Activated T-cell treated with anti-CD3 and anti-CD28 coated beads for 1 hour (primary cell): ENCODE data around the gene CCDC66.
"Not testable (repeated sequence)": the region's sequence is repeated elsewhere in the genome, so short reads cannot be mapped to it uniquely, and the experiment has no call there.

ENCODE experiments used
- DNase-seq: peaks from one replicate; pipeline ENCODE4 v3.0.0-alpha.2; 2020; ENCODE audit warnings: low read depth

The CCDC66 gene

DNA sequence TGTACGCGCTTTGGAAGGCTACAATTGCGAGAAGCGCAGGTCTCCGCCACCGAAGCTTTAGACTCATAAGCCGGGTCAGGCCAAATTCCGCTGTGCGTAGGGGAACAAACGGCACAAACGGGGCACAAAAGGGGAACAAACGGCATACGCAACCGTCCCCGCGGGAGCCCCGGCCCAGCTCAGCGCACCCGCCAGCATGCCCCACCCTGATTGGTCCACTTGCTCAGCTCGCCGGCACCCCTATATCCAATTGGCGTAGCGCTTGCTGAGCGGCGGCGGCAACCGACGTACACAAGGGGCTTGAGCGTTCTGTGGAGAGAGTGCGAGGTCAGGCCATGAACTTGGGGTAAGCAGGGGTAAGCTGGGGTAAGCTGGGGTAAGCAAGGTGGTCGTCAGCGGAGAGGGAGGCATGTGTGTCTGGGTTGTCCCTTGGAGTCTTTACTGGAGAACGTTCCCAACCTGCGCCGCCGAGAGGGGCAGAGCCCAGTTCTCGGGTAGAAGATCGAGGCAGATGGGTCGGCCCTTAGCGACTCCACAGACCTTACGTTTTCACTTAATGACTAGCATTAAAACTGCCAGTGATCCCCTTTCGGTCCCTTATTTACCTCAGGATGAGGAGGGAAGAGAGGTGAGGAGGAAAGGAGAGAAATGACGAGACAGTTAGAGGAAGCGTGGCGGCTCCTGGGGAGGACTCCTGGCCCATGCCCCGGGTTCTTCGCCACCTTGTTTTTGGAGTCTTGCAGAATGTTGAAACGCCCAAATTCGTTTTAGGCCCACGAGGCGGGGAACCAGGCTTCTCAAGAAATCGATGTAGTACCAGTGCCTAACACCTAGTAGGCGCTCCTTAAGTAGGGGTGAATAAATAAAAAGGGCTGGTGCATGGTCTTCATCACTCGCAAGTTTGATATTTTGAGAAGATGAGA lies at the start of gene CCDC66:
Gene CCDC66 (plus strand): TSS at position 268 of the 923 bp plus-strand sequence. CDS start 68 bp downstream, at position 336.
- peak; percentile 88 for DNase-seq

DNA sequence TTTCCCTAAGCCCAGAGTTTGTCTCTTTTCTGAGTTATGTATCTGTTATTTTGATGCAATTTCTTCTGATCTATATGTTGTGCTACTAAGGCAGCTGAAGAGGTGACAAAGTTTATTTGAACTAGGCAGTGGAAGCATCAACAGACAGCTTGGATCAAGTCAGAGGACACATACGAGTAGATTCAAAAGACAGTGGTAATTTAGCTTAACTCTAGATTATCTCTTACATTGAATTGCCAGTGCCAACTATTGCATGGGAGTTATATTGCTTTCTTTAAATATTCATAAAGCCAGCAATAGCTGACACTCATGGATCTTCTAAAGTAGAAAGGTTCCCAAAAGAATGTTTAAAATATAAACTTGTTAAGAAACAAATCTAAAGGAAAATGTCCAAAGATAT lies 37.3 kb upstream of the CCDC66 start:
- DNase-seq, result no peak

DNA sequence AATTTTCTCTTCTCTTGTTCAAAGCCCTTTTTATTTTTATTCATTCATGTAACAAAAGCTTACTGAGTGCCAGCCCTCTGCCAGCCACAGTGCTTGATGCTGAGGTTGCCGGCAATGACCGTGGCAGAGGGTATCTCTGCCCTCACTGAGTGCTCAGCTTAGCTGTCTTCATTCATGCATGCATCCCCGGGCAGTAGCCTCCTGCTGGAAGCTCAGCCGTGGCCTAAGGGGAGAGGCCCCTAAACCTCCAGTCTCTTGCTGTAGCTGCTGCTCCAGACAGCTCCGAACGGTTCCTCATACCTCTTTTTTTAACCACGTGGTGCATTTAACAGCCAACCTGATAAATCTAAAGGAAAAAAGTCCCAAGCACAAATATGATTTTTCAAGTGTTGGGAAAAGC lies 34.6 kb upstream of the CCDC66 start:
- no peak for DNase-seq

DNA sequence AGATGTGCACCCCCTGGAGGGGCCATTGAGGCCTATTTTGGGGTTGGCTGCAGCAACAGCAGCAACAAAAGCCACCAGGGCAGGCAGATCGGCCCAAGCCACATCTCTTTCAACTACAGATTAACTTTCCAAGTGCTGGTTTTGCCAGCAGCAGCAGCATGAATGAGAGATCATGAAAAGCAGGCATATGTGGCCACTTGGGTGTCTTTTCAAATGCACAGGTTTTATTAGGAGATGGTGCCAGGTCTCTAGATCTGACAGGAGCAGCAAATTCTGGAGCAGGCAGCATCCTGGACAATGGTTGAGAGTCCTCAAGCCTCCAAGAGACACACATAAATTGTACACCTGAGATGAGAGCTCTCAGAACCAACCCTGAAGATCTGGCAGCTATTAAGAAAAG lies 31.7 kb upstream of the CCDC66 start:
- DNase-seq, result no peak

DNA sequence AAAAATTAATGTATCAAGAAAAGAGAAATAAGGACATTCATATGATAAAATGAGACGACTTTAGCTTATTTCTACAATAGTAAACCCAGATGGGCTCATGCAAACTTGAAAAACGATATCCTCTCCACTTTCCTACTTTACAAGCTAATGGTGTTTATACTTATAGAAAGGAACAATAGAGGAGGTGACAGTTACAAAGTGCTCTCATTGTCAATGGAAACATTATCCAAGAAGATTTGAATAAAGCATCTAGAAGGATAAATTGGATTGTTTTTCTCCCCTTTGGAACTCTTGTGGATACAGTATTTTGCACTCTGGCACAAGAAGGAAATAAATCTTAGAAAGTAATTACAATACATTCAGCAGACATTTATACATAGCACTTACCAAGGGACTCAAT lies 20.2 kb upstream of the CCDC66 start:
- DNase-seq, result no peak

DNA sequence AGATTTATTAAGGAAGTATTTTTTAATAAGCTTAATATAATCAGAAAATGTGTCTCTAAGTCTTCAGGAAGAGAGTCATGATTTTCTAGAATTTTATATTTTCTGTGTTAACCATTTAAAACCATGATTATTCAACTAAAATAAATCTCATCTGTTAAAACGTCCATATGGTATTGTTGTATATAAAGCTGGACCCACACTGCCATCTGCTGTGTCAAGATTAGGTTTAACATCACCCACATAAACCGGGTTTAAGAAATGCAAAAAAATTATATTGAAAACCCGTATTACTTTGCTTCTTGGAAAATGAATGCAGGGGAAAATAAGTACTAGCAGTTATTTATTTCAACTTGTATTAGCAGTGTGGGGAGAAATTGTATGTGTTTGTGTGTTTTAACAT lies 9.5 kb upstream of the CCDC66 start:
- no peak for DNase-seq

DNA sequence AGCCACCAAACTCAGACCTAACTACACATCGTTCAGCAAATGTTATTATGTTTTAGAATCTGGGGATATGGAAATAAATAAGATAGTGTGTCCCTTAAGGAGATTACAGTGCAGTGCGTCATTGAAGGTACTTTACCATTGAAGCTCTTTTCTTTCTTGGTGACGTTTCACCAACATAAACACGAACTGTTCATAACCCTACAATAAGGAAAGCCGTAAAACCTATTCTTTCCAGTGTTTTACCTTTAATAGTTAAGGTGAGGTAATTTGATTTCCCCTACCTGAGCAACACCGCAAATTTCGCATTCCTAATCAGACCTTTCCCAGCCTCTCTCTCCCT lies 826 bp downstream of the CCDC66 start:
- DNase-seq, result no peak

DNA sequence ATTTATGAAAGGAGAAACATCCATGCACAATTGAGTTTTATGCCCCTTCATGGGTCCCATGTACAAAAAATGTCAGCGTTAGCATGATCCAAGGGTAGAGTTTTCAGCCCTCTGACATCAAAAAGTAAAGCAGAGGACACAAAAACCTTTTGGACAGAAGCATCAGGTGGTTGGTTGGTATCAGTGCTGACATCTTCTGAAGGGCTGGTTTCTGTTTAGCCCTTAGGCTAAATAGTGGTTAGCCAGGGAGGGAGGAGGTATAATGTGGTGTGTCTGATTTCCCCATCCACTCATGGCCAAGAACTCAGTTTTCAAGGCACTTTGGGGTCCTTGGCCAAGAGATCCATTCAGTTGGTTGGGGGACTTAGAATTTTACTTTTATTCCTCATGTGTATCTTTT lies 16.5 kb downstream of the CCDC66 start:
- DNase-seq, result no peak

DNA sequence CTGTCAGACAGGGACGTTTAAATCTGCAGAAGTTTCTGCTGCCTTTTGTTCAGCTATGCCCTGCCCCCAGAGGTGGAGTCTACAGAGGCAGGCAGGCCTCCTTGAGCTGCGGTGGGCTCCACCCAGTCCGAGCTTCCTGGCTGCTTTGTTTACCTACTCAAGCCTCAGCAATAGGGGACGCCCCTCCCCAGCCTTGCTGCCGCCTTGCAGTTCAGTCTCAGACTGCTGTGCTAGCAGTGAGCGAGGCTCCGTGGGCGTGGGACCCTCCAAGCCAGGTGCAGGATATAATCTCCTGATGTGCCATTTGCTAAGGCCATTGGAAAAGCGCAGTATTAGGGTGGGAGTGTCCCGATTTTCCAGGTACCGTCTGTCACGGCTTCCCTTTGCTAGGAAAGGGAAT lies 25.0 kb downstream of the CCDC66 start:
- DNase-seq, result not testable (repeated sequence)

DNA sequence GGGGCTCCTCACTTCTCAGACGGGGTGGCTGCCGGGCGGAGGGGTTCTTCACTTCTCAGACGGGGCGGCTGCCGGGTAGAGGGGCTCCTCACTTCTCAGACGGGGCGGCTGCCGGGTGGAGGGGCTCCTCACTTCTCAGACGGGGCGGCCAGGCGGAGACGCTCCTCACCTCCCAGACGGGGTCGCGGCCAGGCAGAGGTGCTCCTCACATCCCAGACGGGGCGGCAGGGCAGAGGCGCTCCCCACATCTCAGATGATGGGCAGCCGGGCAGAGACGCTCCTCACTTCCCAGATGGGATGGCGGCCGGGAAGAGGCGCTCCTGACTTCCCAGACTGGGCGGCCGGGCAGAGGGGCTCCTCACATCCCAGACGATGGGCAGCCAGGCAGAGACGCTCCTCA lies 27.3 kb downstream of the CCDC66 start:
- DNase-seq, result not testable (repeated sequence)

DNA sequence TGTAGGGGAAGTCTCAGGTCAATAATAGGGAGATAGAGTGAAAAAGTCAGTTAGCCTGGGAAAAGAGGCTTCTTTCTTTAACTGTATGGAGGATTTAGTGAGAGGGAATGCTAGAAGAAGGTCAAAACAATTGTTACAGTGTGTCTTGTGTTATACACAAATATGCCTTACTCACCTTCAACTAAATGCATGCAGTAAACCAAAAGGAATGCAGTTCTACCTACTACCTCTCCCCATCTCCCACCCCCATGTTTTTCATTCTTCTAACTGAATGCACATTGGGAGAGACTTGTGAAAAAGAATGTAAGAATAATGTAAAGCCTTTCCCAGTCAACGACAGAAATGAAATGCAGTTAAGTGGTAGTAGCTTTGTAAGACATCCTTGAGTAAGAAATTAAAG lies 33.8 kb downstream of the CCDC66 start:
- no peak for DNase-seq

DNA sequence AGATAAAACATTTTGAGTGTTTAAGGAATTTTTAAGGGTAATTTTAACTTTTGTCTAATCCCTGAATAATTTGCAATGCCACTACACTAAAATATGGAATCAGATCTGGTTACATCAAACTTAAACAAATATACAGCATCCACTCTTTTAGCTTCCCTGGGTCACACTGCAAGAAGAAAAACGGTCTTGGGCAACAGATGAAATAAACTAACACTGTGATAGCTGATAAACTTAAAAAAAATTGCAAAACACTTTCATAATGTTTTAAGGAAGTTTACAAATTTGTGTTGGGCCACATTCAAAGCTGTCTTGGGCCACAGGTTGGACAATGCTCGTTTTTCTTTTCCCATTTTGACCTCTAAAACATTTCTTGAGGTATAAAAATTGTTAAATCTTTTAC lies 34.3 kb downstream of the CCDC66 start:
- no peak for DNase-seq

DNA sequence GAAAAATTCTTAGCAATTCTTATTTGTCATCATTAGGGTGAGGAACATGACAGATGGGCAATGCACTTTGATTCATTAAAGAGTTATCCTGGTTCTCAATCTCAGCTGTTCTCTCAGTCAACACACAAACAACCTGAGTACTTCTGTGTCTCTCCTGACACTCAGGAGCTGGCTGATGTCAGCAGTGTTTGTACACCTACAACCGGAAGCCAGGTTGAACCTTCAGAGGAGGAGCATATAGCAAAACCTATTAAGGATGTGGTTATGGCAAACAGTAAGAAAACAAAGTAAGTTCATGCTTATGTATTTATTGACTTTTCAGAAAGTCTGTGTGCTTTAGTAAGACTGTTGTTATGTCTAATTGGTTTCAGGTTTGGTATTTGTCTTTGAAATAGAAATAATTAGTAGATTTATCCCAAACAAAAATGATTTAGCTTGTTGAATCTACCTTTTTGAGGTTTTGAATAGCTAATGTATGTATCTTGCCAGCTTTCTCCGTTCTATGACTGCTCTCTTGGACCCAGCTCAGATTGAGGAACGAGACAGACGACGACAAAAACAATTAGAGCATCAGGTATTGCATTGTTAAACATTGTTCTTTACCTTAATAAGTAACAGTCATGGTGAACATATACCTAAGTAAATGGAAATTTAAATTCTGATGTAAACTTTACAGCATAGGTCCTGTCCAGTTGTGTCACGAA lies 36.6 kb downstream of the CCDC66 start:
- DNase-seq, result peak; percentile 32

DNA sequence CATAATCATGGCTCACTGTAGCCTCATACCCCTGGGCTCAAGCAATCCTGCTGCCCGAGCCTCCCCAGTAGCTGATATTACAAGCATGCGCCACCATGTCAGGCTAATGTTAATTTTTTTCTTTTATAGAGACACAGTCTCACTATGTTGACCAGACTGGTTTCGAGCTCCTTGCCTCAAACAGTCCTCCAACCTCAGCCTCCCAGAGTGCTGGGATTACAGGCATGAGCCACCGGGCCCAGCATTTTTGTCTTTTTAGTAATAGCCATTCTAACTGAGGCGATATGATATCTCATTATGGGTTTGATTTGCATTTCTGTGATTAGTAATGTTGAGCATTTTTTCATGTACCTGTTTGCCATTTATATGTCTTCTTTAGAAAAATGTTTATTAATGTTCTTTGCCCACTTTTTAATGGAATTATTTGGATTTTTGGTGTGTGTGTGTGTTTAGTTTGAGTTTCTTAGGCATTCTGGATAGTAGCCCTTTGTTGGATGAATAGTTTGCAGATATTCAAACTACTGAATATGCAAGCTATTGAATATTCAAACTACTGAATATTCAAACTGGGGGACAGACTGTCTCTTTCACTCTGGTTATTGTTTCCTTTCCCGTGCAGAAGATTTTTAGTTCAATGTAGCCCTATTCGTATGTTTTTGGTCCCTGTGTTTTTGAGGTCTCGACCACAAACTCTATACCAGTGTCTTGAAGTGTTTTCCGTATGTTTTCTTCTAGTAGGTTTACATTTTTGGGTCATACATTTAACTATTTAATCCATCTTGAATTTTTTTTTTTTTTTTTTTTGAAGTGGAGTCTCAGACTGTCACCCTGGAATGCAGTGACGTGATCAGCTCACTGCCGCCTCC lies 39.2 kb downstream of the CCDC66 start:
- DNase-seq, result no peak

DNA sequence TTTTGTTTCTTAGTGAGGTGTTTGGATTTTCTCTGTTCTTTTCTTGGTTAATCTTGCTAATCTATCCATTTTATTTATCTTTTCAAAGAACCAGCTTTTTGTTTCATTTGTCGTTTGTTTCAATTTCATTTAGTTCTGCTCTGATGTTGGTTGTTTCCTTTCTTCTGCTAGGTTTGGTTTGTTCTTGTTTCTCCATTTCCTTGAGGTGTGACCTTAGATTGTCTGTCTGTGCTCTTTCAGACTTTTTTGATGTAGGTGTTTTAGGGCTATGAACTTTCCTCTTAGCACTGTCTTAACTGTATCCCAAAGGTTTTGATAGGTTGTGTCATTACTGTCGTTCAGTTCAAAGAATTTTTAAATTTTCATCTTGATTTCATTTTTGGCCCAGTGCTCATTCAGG lies 51.5 kb downstream of the CCDC66 start:
- DNase-seq, result not testable (repeated sequence)

DNA sequence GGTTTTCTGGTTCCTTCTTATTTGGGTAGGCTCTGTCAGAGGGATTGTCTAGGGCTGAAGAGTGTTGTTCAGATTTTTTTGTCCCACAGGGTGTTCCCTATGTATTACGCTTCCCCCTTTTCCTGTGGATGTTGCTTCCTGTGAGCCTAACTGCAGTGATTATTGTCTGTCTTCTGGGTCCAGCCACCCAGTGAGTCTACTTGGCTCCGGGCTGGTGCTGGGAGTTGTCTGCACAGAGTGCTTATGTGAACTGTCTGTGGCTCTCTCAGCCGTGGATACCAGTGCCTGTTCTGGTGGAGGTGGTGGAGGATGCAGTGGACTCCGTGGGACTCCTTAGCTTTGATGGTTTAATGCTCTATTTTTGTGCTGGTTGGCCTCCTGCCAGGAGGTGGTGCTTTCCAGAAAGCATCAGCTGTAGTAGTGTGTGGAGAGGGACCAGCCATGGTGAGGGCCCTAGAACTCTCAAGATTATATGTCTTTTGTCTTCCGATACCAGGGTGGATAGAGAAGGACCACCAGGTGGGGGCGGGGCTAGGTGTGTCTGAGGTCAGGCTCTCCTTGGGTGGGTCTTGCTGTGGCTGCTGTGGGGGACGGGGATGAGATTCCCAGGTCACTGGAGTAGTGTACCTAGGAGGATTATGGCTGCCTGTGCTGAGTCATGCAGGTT lies 53.8 kb downstream of the CCDC66 start:
- no peak for DNase-seq

DNA sequence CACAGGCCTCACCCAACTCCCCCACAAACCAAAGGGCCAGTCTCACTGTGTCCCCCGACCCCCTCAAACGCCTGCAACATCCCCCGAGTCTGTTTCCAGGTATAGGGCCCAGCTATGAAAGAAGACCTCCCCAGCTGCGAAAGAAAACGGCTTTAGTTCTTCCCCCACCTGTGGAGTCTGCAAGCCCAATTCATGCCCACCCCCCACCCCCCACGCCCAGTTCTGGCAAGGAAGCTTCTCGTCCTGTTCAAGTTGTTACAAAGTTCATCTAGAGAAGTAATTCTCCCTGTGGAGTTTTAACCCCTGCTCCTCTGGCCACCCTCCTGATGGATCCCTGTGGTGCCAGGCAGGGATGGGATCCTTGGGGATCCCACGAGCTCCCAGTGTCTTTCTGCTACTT lies 54.4 kb downstream of the CCDC66 start:
- no peak for DNase-seq

DNA sequence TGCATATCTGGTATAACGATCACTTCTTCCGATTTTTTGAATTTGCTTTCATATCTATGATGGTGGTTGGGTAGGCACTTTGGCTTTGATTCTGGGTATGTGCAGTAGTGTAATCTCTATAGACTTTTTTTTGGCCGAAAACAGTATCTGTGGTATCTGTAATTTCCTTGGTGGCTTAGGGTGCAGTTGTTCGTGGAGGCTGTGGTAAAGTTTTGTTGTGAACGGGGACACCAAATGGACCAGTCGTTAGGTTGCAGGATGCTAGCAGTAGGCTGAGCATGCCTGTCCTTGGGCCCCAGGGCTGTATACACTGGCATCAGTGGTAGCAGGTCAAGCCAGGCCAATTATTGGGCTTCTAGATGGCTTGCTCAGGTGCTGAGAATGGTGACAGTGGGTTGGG lies 55.2 kb downstream of the CCDC66 start:
- no peak for DNase-seq

DNA sequence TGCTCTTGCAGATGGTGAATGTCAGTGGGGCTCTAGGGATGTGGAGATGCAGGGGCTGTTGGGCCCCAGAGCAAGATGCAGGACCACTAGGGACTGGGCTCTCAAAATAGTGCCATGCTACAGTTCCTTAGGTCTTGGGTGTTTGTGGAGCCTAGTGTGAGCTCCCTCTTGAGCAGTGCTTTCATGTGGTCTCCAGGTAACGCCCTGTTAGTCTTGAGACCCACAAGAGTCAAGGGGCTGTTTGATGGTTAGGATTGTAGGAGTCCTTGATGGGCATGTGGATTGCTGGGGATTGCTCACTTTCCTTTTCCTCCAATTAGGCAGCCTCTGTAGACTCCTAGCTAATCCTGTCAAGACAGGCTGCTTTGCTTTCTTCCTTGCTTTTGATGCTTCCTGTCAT lies 56.0 kb downstream of the CCDC66 start:
- no peak for DNase-seq

DNA sequence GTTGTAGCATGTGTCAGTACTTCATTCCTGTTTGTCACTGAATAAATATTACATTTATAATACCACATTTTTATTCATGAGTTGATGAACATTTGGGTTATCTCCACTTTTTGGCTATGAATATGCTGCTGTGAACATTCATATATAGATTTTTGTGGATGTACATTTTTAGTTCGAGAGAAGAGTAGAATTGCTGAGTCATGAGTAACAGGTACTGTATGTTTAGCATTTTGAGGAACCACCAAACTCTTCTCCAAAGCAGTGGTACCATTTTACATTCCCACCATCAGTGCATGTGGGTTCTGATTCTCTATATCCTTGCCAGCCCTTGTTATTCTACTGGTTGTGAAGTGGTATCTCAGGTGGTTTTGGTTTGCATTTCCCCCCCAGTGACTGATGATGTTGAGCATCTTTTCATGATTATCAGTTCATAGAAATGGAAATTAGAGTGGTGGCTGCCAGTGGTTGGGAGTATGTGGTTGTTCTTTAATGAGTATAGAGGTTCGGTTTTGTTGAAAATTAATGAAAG lies 59.6 kb downstream of the CCDC66 start:
- no peak for DNase-seq

DNA sequence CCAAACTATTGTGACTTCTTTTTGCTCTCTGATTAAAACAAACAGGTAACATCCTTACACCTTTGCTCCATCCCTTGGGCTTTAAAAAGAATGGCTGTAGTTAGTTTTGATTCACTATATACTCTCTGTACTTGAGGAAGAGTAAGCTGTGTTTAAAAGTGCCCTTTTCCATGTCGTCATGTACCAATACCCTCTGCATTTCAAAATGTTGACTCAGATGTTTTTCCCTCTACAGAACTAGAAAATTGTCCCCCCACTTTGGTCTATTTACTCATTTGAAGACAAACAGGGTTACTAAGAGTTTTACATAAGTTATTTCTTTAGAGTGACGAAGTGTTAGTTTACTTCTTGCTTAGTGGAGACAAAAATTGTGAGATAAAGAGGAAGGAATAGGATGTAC lies 63.4 kb downstream of the CCDC66 start:
- no peak for DNase-seq

DNA sequence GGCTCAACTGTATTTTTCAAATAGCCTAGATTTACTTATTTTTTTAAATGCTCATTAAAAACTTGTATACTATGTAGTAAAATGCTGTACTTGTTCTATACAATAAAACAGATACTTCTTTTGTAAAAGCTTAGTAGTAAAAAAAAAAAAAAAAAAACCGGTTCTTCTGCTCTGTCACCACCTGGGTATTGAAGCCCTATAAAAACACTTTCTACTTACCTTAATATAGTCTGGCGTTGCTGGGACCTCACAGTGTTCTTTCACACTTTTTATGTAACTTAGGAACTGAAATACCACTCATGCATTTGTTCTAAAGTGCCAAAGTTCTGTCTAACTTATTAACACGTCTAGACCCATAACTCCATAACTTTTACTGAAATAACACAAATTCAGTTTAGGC lies 64.7 kb downstream of the CCDC66 start:
- no peak for DNase-seq
